Stomach (tissue), 9 donors: ENCODE results near the gene MYNN. TPM values are rescaled to one million over a fixed set of nuclear protein-coding genes. Genes with fewer than 3 reads are reported as not detected.

ENCODE experiments used
- DNase-seq, 2 donors: peaks; one replicate each; pipeline versions ENCODE4 v3.0.0 to v3.0.0-alpha.2; 2013 to 2019
- H3K27ac ChIP-seq, 5 donors: fragments of 200-600 bp in 4 of 5; sonication (generic) in 4 of 5; one replicate each; pipeline ENCODE4 v1.5.1; 2013 to 2019; ENCODE audit warnings: mild to moderate bottlenecking in 1 of 5, moderate library complexity in 1 of 5
- H3K27me3 ChIP-seq, 3 donors: fragments of 200-600 bp; sonication (generic); one replicate each; pipeline ENCODE4 v1.5.1; 2017 to 2019; ENCODE audit warnings: mixed run types in 1 of 3
- H3K36me3 ChIP-seq, 4 donors: fragments of 200-600 bp; sonication (generic); 1 replicate in 3 of 4; 2 replicates in 1 of 4; pipeline ENCODE4 v1.5.1; 2016 to 2019
- H3K4me1 ChIP-seq, 4 donors: fragments of 200-600 bp; sonication (generic); one replicate each; pipeline ENCODE4 v1.5.1; 2016 to 2019
- H3K4me3 ChIP-seq, 4 donors: fragments of 200-600 bp; sonication (generic) in 3 of 4; one replicate each; pipeline ENCODE4 v1.5.1; 2016 to 2019; ENCODE audit warnings: mild to moderate bottlenecking in 1 of 4
- H3K9me3 ChIP-seq, 4 donors: fragments of 200-600 bp; sonication (generic); one replicate each; pipeline ENCODE4 v1.5.1; 2016 to 2019
- EP300 ChIP-seq: sonication (generic); formaldehyde crosslinking; IDR thresholded peaks from one replicate; pipeline ENCODE4 v1.6.1; 2017; ENCODE audit warnings: antibody characterized with exemption
- POLR2A ChIP-seq, 4 donors: fragments of 450-650 bp; IDR thresholded peaks; one replicate each; pipeline ENCODE4 v1.6.1; 2016; ENCODE audit warnings: antibody characterized with exemption in 4 of 4, control low read depth in 2 of 4, mild to moderate bottlenecking in 1 of 4, moderate library complexity in 1 of 4
- POLR2AphosphoS5 ChIP-seq, 3 donors: sonication (generic); formaldehyde crosslinking; IDR thresholded peaks; one replicate each; pipeline ENCODE4 v1.6.1; 2016; ENCODE audit warnings: antibody characterized with exemption in 3 of 3
- WGBS, 5 donors: extraction: QIAGEN DNeasy Blood & Tissue Kit in 3 of 5; methylation state at CpG; one replicate each; pipeline versions ENCODE4 v1.1.5 to v1.1.7; 2013 to 2018; 5-methylcytosine and 5-hydroxymethylcytosine counted together
- intact Hi-C: fragments of 100-400 bp; cut with DNase I; formaldehyde crosslinking; loops from one replicate; pipeline ENCODE4 v1.15.1; 2023; ENCODE audit warnings: low total_unique reads
- polyA plus RNA-seq, 3 donors: library from polyadenylated mRNA; stranded (reverse); fragments of 200-250 nt; gene quantifications; one replicate each; pipeline ENCODE4 v1.2.3, GENCODE V29; 2013
- total RNA-seq, 5 donors: library from RNA; depleted of rRNA; stranded (reverse); fragments of >200 nt; gene quantifications; one replicate each; pipeline versions ENCODE4 v1.1.0 to v1.2.3, GENCODE V29; 2014 to 2016
- TF ChIP-seq, protein P1 (sequence below), 7 experiments: fragments of 450-650 bp in 4 of 7; fragments of 200-600 bp in 3 of 7; sonication (generic) in 3 of 7; IDR thresholded peaks; one replicate each; pipeline ENCODE4 v1.5.1; 2016 to 2019; ENCODE audit warnings: antibody characterized with exemption in 7 of 7, control low read depth in 2 of 7, mild to moderate bottlenecking in 1 of 7
- donor health status: healthy with polysubstance abuse.
- donor health status: Bipolar disorder and iron deficiency.
- donor health status: healthy.

Gene MYNN
- total and polyA plus RNA-seq, 8 donors, result 6.8 to 136 (median 13.1) TPM

- TF ChIP-seq, protein P1, sequence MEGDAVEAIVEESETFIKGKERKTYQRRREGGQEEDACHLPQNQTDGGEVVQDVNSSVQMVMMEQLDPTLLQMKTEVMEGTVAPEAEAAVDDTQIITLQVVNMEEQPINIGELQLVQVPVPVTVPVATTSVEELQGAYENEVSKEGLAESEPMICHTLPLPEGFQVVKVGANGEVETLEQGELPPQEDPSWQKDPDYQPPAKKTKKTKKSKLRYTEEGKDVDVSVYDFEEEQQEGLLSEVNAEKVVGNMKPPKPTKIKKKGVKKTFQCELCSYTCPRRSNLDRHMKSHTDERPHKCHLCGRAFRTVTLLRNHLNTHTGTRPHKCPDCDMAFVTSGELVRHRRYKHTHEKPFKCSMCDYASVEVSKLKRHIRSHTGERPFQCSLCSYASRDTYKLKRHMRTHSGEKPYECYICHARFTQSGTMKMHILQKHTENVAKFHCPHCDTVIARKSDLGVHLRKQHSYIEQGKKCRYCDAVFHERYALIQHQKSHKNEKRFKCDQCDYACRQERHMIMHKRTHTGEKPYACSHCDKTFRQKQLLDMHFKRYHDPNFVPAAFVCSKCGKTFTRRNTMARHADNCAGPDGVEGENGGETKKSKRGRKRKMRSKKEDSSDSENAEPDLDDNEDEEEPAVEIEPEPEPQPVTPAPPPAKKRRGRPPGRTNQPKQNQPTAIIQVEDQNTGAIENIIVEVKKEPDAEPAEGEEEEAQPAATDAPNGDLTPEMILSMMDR (IDR thresholded peaks at IDR 0.05), result no peak
- TF ChIP-seq POLR2A (IDR thresholded peaks at IDR 0.05), result no peak
- TF ChIP-seq EP300, result no peak
- TF ChIP-seq POLR2AphosphoS5 (IDR thresholded peaks at IDR 0.05), result no peak
- intact Hi-C loops, result no loop called here
- 91 to 100% (median 100%) methylated on average over 1 of the region's 1 CpG for WGBS, 5 donors
- H3K4me1 ChIP-seq, result no peaks in the 10 kb centered on the region
- no peak overlapping the region for H3K27ac ChIP-seq
- H3K27me3 ChIP-seq, result no peaks in the 10 kb centered on the region
- no peak for DNase-seq
- no peak overlapping the region for H3K4me3 ChIP-seq
- peaks cover 3 to 50% (median 41%) of the 10 kb centered on the region in 4 donors for H3K36me3 ChIP-seq
- no peaks in the 10 kb centered on the region for H3K9me3 ChIP-seq
Observed at GRCh38 chr3:169792359-169792758, 19.2 kb downstream of the MYNN start.

GRCh38 chr3:169804681-169805080 lies 31.5 kb downstream of the MYNN start:
- Histone ChIP-seq H3K27me3 (no peaks in the 10 kb centered on the region), H3K9me3 (no peaks in the 10 kb centered on the region), H3K27ac (no peak overlapping the region), H3K4me3 (no peak overlapping the region), H3K36me3 (peaks cover 0 to 15% (median 0%) of the 10 kb centered on the region in 4 donors), H3K4me1 (no peaks in the 10 kb centered on the region)
- no peak for DNase-seq
- TF ChIP-seq POLR2A (IDR thresholded peaks at IDR 0.05), result no peak
- no peak for TF ChIP-seq EP300
- TF ChIP-seq POLR2AphosphoS5 (IDR thresholded peaks at IDR 0.05), result no peak
- TF ChIP-seq, protein P1 (IDR thresholded peaks at IDR 0.05), result no peak
- intact Hi-C loops, result no loop called here
- WGBS, 5 donors, result 89 to 97% (median 93%) methylated on average over 3 of the region's 3 CpGs

DNA sequence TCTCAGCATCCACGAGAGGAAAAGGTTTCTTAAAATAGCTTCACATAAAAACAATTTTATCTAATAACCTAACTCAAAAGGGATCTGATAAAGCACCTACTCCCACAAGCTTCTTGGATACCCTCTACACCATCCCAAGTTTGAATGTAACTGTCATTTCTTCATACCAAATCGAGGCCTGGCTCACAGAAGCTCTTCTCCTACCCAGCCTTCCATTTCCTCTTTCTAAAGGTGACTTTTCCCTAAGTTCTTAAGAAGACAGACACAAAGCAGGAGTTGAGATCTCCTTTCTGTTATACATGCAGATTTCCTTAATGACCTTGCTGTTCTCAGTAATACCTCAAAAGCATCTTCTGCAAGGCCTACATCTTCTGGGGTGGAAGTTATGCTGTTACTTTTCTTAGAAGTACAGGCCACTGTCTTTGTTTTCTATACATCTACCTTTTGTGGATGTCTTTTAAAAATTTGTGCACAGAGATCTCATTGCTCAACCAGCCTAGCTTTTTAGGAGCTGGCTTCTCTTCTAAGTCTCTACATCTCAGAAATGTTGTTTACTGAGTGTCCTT lies 36.1 kb downstream of the MYNN start:
- Histone ChIP-seq H3K27ac (no peak overlapping the region), H3K36me3 (no peaks in the 10 kb centered on the region), H3K27me3 (no peaks in the 10 kb centered on the region), H3K4me1 (peaks cover 24 to 35% (median 26%) of the 10 kb centered on the region in 4 donors), H3K4me3 (no peak overlapping the region), H3K9me3 (no peaks in the 10 kb centered on the region)
- WGBS, 5 donors, result 38 to 57% (median 39%) methylated on average over 2 of the region's 2 CpGs
- TF ChIP-seq POLR2A (IDR thresholded peaks at IDR 0.05) (no peak), EP300 (no peak), POLR2AphosphoS5 (IDR thresholded peaks at IDR 0.05) (no peak)
- TF ChIP-seq, protein P1 (IDR thresholded peaks at IDR 0.05), result no peak
- intact Hi-C loops, result no loop called here
- DNase-seq, result no peak

- H3K27me3 ChIP-seq, result no peaks in the 10 kb centered on the region
- WGBS, 5 donors, result 1 to 10% (median 4%) methylated on average over 17 to 29 of the region's 29 CpGs
- TF ChIP-seq POLR2AphosphoS5 (IDR thresholded peaks at IDR 0.05) (peak in 1 of 3 donors; percentile 41), EP300 (no peak)
- intact Hi-C loops, result no loop called here
- no peaks in the 10 kb centered on the region for H3K36me3 ChIP-seq
- H3K27ac ChIP-seq, result peak overlapping the region; percentile 29 to 83 (median 68)
- peaks cover 24 to 35% (median 26%) of the 10 kb centered on the region in 4 donors for H3K4me1 ChIP-seq
- DNase-seq, result peak in 1 of 2 donors; percentile 64
- peaks cover 0 to 8% (median 4%) of the 10 kb centered on the region in 4 donors for H3K9me3 ChIP-seq
- H3K4me3 ChIP-seq, result peak overlapping the region; percentile 59 to 77 (median 66)
Observed at GRCh38 chr3:169811631-169812331, 38.6 kb downstream of the MYNN start.
